Measurements from ENCODE around the gene CCRL2. TPM values are rescaled to one million over a fixed set of nuclear protein-coding genes. Genes with fewer than 3 reads are reported as not detected.

Gene CCRL2
- total RNA-seq, 1 donor from 2014 or later, result 28.5 TPM

- no peak for TF ChIP-seq CTCF (IDR thresholded peaks at IDR 0.05)
- H3K36me3 ChIP-seq, result no peaks in the 10 kb centered on the region
- H3K27me3 ChIP-seq, result no peaks in the 10 kb centered on the region
- DNase-seq, result no peak
- H3K4me1 ChIP-seq, result peaks cover 47% of the 10 kb centered on the region
- no peak overlapping the region for H3K4me3 ChIP-seq
- H3K27ac ChIP-seq, result no peak overlapping the region
- ATAC-seq, result no peak
- H3K9me3 ChIP-seq, result no peaks in the 10 kb centered on the region
- intact Hi-C loops (cut with DNase I), result no loop called here
Measured at GRCh38 chr3:46393011-46393410, 14.0 kb upstream of the CCRL2 start.

GRCh38 chr3:46393554-46394434 lies 13.3 kb upstream of the CCRL2 start:
- H3K4me3 ChIP-seq, result no peak overlapping the region
- peak; percentile 76 for ATAC-seq
- no peak for TF ChIP-seq CTCF (IDR thresholded peaks at IDR 0.05)
- DNase-seq, result no peak
- H3K36me3 ChIP-seq, result no peaks in the 10 kb centered on the region
- no peak overlapping the region for H3K27ac ChIP-seq
- no peaks in the 10 kb centered on the region for H3K27me3 ChIP-seq
- intact Hi-C loops (cut with DNase I), result no loop called here
- H3K9me3 ChIP-seq, result no peaks in the 10 kb centered on the region
- peaks cover 48% of the 10 kb centered on the region for H3K4me1 ChIP-seq

- peaks cover 60% of the 10 kb centered on the region for H3K4me1 ChIP-seq
- peak; percentile 67 for ATAC-seq
Measured at GRCh38 chr3:46395210-46395661, 11.8 kb upstream of the CCRL2 start.

GRCh38 chr3:46395766-46396530 lies 11.1 kb upstream of the CCRL2 start:
- no peaks in the 10 kb centered on the region for H3K27me3 ChIP-seq
- H3K36me3 ChIP-seq, result no peaks in the 10 kb centered on the region
- no peak overlapping the region for H3K4me3 ChIP-seq
- ATAC-seq, result peak; percentile 59
- TF ChIP-seq CTCF (IDR thresholded peaks at IDR 0.05), result no peak
- peaks cover 60% of the 10 kb centered on the region for H3K4me1 ChIP-seq
- no peaks in the 10 kb centered on the region for H3K9me3 ChIP-seq
- H3K27ac ChIP-seq, result peak overlapping the region; percentile 65
- no peak for DNase-seq
- intact Hi-C loops (cut with DNase I), result no loop called here

More at GRCh38 chr3:46395210-46395661, 11.8 kb upstream of the CCRL2 start:
- Histone ChIP-seq H3K9me3 (no peaks in the 10 kb centered on the region), H3K4me3 (no peak overlapping the region), H3K27me3 (no peaks in the 10 kb centered on the region), H3K36me3 (no peaks in the 10 kb centered on the region), H3K27ac (peak overlapping the region; percentile 65)
- no peak for TF ChIP-seq CTCF (IDR thresholded peaks at IDR 0.05)
- intact Hi-C loops (cut with DNase I), result no loop called here
- DNase-seq, result no peak

- Histone ChIP-seq H3K27me3 (no peaks in the 10 kb centered on the region), H3K36me3 (no peaks in the 10 kb centered on the region), H3K4me3 (no peak overlapping the region), H3K4me1 (peaks cover 60% of the 10 kb centered on the region), H3K9me3 (no peaks in the 10 kb centered on the region), H3K27ac (no peak overlapping the region)
- intact Hi-C loops (cut with DNase I), result no loop called here
- no peak for TF ChIP-seq CTCF (IDR thresholded peaks at IDR 0.05)
- ATAC-seq, result no peak
- DNase-seq, result no peak
Measured at GRCh38 chr3:46397111-46397510, 9.9 kb upstream of the CCRL2 start.

Data from upper lobe of right lung (tissue), 1 donor.